Measurements from ENCODE around the gene CHST15. TPM values are rescaled to one million over a fixed set of nuclear protein-coding genes. Genes with fewer than 3 reads are reported as not detected.

Gene CHST15
- polyA plus RNA-seq, 1 donor from 2014 or later: 0.79 TPM

- no peaks in the 10 kb centered on the region for H3K79me2 ChIP-seq (replicated peaks; ENCODE audit: insufficient read depth, low read length)
- peaks cover 46% of the 10 kb centered on the region for H3K27me3 ChIP-seq (ENCODE audit: insufficient read depth, low read depth, low read length)
- no peak overlapping the region for H3K27ac ChIP-seq (ENCODE audit: low read length)
- H2AFZ ChIP-seq (ENCODE audit: low read depth, low read length): no peak overlapping the region
- no peaks in the 10 kb centered on the region for H3F3A ChIP-seq (ENCODE audit: insufficient read depth, low read length, poor library complexity, severe bottlenecking)
- H4K20me1 ChIP-seq (ENCODE audit: insufficient read depth): no peaks in the 10 kb centered on the region
- no peak overlapping the region for H3K4me2 ChIP-seq (ENCODE audit: low read length)
- no peak overlapping the region for H3K4me3 ChIP-seq (ENCODE audit: low read length)
- no peaks in the 10 kb centered on the region for H3K9me2 ChIP-seq (ENCODE audit: insufficient read depth, low read length)
- no peaks in the 10 kb centered on the region for H3K36me3 ChIP-seq (ENCODE audit: insufficient read depth, low read length)
- H3K9me3 ChIP-seq (ENCODE audit: low read length): no peaks in the 10 kb centered on the region
- H3K9ac ChIP-seq (ENCODE audit: low read length): no peak overlapping the region
- no peak for TF ChIP-seq REST (IDR thresholded peaks at IDR 0.05; ENCODE audit: borderline replicate concordance)
- no peak for TF ChIP-seq MXI1 (conservative IDR thresholded peaks at IDR 0.05; ENCODE audit: poor library complexity, severe bottlenecking)
- TF ChIP-seq SMC3 (conservative IDR thresholded peaks at IDR 0.05; ENCODE audit: poor library complexity): no peak
- TF ChIP-seq EP300 (conservative IDR thresholded peaks at IDR 0.05; ENCODE audit: poor library complexity, severe bottlenecking): no peak
- no peak for TF ChIP-seq RAD21 (conservative IDR thresholded peaks at IDR 0.05)
- no peak for TF ChIP-seq CTCF (IDR thresholded peaks at IDR 0.05; ENCODE audit: poor library complexity, severe bottlenecking)
- no peak for TF ChIP-seq EZH2 (IDR thresholded peaks at IDR 0.05; ENCODE audit: borderline replicate concordance, insufficient read depth, low read length, poor library complexity, severe bottlenecking)
- no peak for TF ChIP-seq POLR2AphosphoS5 (IDR thresholded peaks at IDR 0.05)
- no peak for TF ChIP-seq TAF1 (IDR thresholded peaks at IDR 0.05; ENCODE audit: low read depth)
Observed at GRCh38 chr10:123970927-123971286, 122.5 kb downstream of the CHST15 start.

GRCh38 chr10:123970207-123970926 is 123.0 kb downstream of the CHST15 start:
- Histone ChIP-seq H3F3A (ENCODE audit: insufficient read depth, low read length, poor library complexity, severe bottlenecking) (no peaks in the 10 kb centered on the region), H3K9me3 (ENCODE audit: low read length) (no peaks in the 10 kb centered on the region), H3K4me2 (ENCODE audit: low read length) (no peak overlapping the region), H3K36me3 (ENCODE audit: insufficient read depth, low read length) (no peaks in the 10 kb centered on the region), H3K79me2 (replicated peaks; ENCODE audit: insufficient read depth, low read length) (no peaks in the 10 kb centered on the region), H4K20me1 (ENCODE audit: insufficient read depth) (no peaks in the 10 kb centered on the region), H2AFZ (ENCODE audit: low read depth, low read length) (no peak overlapping the region), H3K4me3 (ENCODE audit: low read length) (no peak overlapping the region), H3K27me3 (ENCODE audit: insufficient read depth, low read depth, low read length) (peaks cover 46% of the 10 kb centered on the region), H3K9ac (ENCODE audit: low read length) (no peak overlapping the region), H3K9me2 (ENCODE audit: insufficient read depth, low read length) (no peaks in the 10 kb centered on the region), H3K27ac (ENCODE audit: low read length) (no peak overlapping the region)
- TF ChIP-seq RAD21 (conservative IDR thresholded peaks at IDR 0.05) (no peak), CTCF (IDR thresholded peaks at IDR 0.05; ENCODE audit: poor library complexity, severe bottlenecking) (no peak), MXI1 (conservative IDR thresholded peaks at IDR 0.05; ENCODE audit: poor library complexity, severe bottlenecking) (no peak), REST (IDR thresholded peaks at IDR 0.05; ENCODE audit: borderline replicate concordance) (no peak), SMC3 (conservative IDR thresholded peaks at IDR 0.05; ENCODE audit: poor library complexity) (no peak), POLR2AphosphoS5 (IDR thresholded peaks at IDR 0.05) (no peak), EP300 (conservative IDR thresholded peaks at IDR 0.05; ENCODE audit: poor library complexity, severe bottlenecking) (no peak), EZH2 (IDR thresholded peaks at IDR 0.05; ENCODE audit: borderline replicate concordance, insufficient read depth, low read length, poor library complexity, severe bottlenecking) (no peak)
